ENCODE data around the gene METTL1. TPM values are rescaled to one million over a fixed set of nuclear protein-coding genes. Genes with fewer than 3 reads are reported as not detected.
A peak's percentile ranks its signal among the peaks of the same experiment; 100 is the strongest.

Gene METTL1
- total RNA-seq, 1 donor from 2014 or later: 26.8 TPM

DNA sequence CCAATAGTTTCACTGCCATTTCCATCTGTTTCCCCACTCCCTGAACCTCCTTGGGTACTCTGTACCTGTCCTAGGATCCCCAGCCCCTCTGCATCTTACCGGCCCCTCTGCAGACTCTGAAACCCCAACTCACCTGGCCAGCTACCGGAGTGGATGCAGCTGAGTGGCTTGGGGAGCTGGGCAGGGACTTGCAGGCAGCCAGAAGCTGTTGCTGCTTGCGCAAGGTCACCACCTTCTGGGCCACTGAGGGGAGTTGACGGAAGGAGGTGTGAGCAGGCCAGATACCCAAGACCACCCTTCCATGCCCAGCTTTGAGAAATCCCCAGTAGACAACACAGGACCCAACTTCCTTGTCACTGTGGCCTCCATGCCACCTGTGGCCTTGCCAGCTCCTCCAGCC, 39.6 kb downstream of the METTL1 start:
- H3K9me3 Mint-ChIP-seq (ENCODE audit: low read depth): no peaks in the 10 kb centered on the region
- TF ChIP-seq, protein P1, sequence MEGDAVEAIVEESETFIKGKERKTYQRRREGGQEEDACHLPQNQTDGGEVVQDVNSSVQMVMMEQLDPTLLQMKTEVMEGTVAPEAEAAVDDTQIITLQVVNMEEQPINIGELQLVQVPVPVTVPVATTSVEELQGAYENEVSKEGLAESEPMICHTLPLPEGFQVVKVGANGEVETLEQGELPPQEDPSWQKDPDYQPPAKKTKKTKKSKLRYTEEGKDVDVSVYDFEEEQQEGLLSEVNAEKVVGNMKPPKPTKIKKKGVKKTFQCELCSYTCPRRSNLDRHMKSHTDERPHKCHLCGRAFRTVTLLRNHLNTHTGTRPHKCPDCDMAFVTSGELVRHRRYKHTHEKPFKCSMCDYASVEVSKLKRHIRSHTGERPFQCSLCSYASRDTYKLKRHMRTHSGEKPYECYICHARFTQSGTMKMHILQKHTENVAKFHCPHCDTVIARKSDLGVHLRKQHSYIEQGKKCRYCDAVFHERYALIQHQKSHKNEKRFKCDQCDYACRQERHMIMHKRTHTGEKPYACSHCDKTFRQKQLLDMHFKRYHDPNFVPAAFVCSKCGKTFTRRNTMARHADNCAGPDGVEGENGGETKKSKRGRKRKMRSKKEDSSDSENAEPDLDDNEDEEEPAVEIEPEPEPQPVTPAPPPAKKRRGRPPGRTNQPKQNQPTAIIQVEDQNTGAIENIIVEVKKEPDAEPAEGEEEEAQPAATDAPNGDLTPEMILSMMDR (IDR thresholded peaks at IDR 0.05): no peak
- peaks cover 19% of the 10 kb centered on the region for H3K4me1 Mint-ChIP-seq (ENCODE audit: low read depth)
- H3K4me3 Mint-ChIP-seq (ENCODE audit: unreplicated experiment): no peak overlapping the region
- no peaks in the 10 kb centered on the region for H3K36me3 Mint-ChIP-seq (ENCODE audit: low read depth)
- no peak overlapping the region for H3K27ac Mint-ChIP-seq (ENCODE audit: unreplicated experiment)
- H3K27me3 Mint-ChIP-seq (ENCODE audit: low read depth): peaks cover 24% of the 10 kb centered on the region
- DNase-seq (ENCODE audit: low spot score): no peak

DNA sequence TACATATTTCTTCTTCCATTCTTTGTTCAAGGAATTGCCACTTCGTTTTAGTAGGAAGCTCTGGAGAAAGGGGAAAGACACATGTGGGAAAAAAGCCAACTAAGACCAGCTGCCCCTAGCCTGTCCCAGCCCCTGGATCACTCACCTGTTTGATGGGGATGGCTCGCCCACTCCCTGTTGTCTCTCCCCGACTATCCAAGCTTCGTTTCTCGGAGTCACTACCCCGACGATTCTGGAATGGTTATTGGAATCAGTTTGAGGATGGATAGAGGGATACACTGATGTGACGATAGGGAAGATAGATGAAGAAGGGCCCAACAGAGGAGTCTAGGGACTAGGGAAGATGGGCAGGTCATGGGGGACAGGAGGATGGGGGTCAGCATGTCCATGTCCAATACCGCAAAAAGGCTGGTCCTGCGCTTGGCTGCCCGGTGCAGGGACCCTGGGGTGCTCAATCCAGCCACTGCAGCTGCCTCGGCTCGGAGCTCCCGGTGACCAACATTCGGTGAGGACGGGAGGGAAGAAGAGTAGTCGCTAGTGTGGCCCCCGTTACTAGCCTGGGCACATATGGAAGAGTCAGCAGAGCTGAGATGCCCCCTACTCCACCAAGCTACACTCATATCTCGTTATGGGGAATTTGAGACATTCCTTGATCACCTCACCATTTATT, 40.4 kb downstream of the METTL1 start:
- H3K4me3 Mint-ChIP-seq (ENCODE audit: unreplicated experiment): no peak overlapping the region
- peaks cover 12% of the 10 kb centered on the region for H3K4me1 Mint-ChIP-seq (ENCODE audit: low read depth)
- no peak overlapping the region for H3K27ac Mint-ChIP-seq (ENCODE audit: unreplicated experiment)
- H3K36me3 Mint-ChIP-seq (ENCODE audit: low read depth): no peaks in the 10 kb centered on the region
- peaks cover 18% of the 10 kb centered on the region for H3K27me3 Mint-ChIP-seq (ENCODE audit: low read depth)
- no peaks in the 10 kb centered on the region for H3K9me3 Mint-ChIP-seq (ENCODE audit: low read depth)
- peak; percentile 80 for DNase-seq (ENCODE audit: low spot score)
- TF ChIP-seq, protein P1 (IDR thresholded peaks at IDR 0.05): no peak

DNA sequence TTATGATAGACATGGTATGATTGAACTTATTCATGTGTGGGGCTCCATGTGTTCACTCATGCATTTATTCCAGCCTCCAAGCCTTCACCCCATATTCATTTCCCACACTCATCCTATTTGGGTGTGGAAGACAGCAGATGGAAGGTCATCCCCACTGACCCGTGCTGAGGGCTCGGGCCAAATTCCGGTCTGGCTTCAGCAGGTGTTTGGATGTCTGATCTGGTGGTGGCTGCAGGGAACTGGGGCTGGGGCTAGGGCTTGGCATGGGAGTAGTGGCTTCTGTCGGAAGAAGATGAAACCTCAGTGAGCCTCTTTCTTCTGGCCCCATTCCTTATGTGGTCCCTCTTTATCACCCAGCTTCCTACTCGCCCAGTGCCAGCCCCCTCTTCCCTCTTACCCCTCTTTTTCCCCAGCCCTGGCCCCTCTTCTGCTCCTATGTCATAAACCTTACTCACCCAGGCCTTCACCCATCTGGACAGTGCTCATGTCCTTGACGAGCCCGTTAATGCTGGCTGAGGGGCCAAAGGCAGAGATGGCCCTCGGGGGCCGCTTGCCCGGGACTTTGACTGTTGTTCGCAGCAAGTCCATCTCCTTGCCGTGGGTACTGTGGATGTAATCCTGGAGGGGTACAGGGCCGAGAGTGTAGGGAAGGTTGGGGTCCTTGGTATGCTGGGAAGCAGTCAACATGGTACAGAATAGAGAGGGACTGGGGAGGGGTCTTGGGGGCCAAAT, 41.4 kb downstream of the METTL1 start:
- H3K4me3 Mint-ChIP-seq (ENCODE audit: unreplicated experiment): no peak overlapping the region
- DNase-seq (ENCODE audit: low spot score): peak; percentile 82
- H3K27ac Mint-ChIP-seq (ENCODE audit: unreplicated experiment): no peak overlapping the region
- peaks cover 2% of the 10 kb centered on the region for H3K36me3 Mint-ChIP-seq (ENCODE audit: low read depth)
- no peaks in the 10 kb centered on the region for H3K9me3 Mint-ChIP-seq (ENCODE audit: low read depth)
- TF ChIP-seq, protein P1 (IDR thresholded peaks at IDR 0.05): no peak
- peaks cover 11% of the 10 kb centered on the region for H3K4me1 Mint-ChIP-seq (ENCODE audit: low read depth)
- H3K27me3 Mint-ChIP-seq (ENCODE audit: low read depth): peaks cover 13% of the 10 kb centered on the region

DNA sequence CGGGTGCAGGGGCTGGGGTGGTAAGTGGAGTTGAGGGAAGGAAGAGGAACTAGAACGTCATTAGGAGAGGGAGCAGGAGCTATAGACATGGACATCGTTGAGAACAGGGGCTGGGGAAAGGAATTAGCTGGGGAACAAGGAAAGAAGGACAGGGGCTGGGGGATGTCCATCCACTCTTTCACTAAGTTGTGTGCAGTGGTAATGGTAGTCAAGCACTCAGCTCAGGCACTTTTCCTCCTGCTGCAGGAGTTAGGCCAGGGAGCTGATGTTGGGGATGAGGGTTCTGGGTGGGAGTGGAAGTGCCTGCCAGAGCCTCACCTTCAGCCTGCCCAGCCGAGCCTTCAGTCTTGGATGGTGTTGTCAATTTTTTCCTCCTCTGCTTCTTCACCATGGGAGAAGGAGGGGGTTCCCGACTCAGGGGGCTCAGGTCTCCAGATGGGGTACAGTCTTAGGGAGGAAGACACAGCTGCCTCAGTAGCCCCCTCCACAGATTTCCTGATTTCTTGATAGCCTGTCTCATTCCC, 42.5 kb downstream of the METTL1 start:
- H3K36me3 Mint-ChIP-seq (ENCODE audit: low read depth): peaks cover 2% of the 10 kb centered on the region
- TF ChIP-seq, protein P1 (IDR thresholded peaks at IDR 0.05): no peak
- peaks cover 7% of the 10 kb centered on the region for H3K27me3 Mint-ChIP-seq (ENCODE audit: low read depth)
- DNase-seq (ENCODE audit: low spot score): no peak
- no peak overlapping the region for H3K4me3 Mint-ChIP-seq (ENCODE audit: unreplicated experiment)
- no peak overlapping the region for H3K27ac Mint-ChIP-seq (ENCODE audit: unreplicated experiment)
- H3K9me3 Mint-ChIP-seq (ENCODE audit: low read depth): no peaks in the 10 kb centered on the region
- H3K4me1 Mint-ChIP-seq (ENCODE audit: low read depth): peaks cover 10% of the 10 kb centered on the region

DNA sequence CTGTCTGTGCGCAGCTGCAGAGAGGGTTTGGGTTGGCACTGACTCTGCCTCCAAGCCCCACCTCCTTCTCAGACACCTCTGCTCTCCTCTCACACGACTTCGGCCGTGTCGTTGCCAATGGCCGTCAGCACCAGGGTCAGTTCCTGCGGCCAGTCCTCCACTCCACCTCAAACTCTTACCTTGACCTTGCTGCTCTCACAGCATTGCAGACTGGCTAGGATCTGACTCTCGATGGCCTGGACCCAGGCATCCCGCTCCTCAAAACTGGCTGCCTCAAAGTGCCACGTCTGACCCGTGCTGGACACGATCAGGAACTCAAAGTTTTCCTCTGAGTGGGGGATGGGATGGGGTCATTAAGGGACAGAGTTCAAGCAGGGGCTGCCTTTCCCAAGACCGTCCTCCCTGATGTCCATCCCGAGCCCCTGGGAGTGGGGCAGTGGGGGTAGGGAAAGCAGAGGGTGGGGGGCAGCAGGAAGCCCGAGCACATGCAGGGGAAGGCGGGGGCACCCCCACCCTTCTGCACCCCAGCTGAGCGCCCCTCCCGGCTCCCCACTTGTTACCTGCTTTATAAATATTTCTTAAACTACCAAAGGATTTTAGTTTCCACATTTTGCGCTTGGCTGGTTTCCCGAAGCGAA, 44.0 kb downstream of the METTL1 start:
- H3K27me3 Mint-ChIP-seq (ENCODE audit: low read depth): peaks cover 5% of the 10 kb centered on the region
- H3K4me1 Mint-ChIP-seq (ENCODE audit: low read depth): peaks cover 13% of the 10 kb centered on the region
- no peak overlapping the region for H3K27ac Mint-ChIP-seq (ENCODE audit: unreplicated experiment)
- peak overlapping the region; percentile 33 for H3K4me3 Mint-ChIP-seq (ENCODE audit: unreplicated experiment)
- DNase-seq (ENCODE audit: low spot score): no peak
- H3K9me3 Mint-ChIP-seq (ENCODE audit: low read depth): no peaks in the 10 kb centered on the region
- TF ChIP-seq, protein P1 (IDR thresholded peaks at IDR 0.05): no peak
- peaks cover 2% of the 10 kb centered on the region for H3K36me3 Mint-ChIP-seq (ENCODE audit: low read depth)
